Erythroblast (primary cell): ENCODE data around the gene DCUN1D5.

Experiments
- GATA1 ChIP-seq: IDR thresholded peaks from 2 replicates; pipeline ENCODE4 v1.6.1; 2011; ENCODE audit warnings: low read depth, mild to moderate bottlenecking, control low read depth, low read length, moderate library complexity
- POLR2A ChIP-seq: IDR thresholded peaks from 2 replicates; pipeline ENCODE4 v1.6.1; 2011; ENCODE audit warnings: mild to moderate bottlenecking, low read length

GRCh38 chr11:103013421-103013820 lies 78.5 kb downstream of the DCUN1D5 start:
- TF ChIP-seq POLR2A: no peak
- TF ChIP-seq GATA1: no peak
